Neutrophil (primary cell): ENCODE results near the gene RNF130.
"Not testable (repeated sequence)": the region's sequence is repeated elsewhere in the genome, so short reads cannot be mapped to it uniquely, and the experiment has no call there.

Experiments used
- H3K27ac ChIP-seq: fragments of 200-600 bp; sonication (generic); 2 replicates; pipeline ENCODE4 v1.5.1; 2016; ENCODE audit warnings: mild to moderate bottlenecking, moderate library complexity
- H3K27me3 ChIP-seq: fragments of 200-600 bp; sonication (generic); 2 replicates; pipeline ENCODE4 v1.6.0; 2016; ENCODE audit warnings: mild to moderate bottlenecking
- H3K36me3 ChIP-seq: fragments of 200-600 bp; sonication (generic); 2 replicates; pipeline ENCODE4 v1.5.1; 2017
- H3K4me1 ChIP-seq, 2 experiments: fragments of 200-600 bp in 1 of 2; sonication (generic) in 1 of 2; 1 replicate in 1 of 2; 2 replicates in 1 of 2; pipeline versions ENCODE4 v1.5.1 to v1.6.1; 2013 to 2016; ENCODE audit warnings: low read depth in 1 of 2, low read length in 1 of 2, mild to moderate bottlenecking in 1 of 2, moderate library complexity in 1 of 2; ENCODE audit not compliant: control insufficient read depth in 1 of 2, insufficient read depth in 1 of 2
- H3K4me3 ChIP-seq, 2 experiments: fragments of 200-600 bp in 1 of 2; sonication (generic) in 1 of 2; 1 replicate in 1 of 2; 2 replicates in 1 of 2; pipeline ENCODE4 v1.5.1; 2013 to 2016; ENCODE audit warnings: low read depth in 1 of 2, low read length in 1 of 2, mild to moderate bottlenecking in 1 of 2, moderate library complexity in 1 of 2
- H3K9me3 ChIP-seq: fragments of 200-600 bp; sonication (generic); 2 replicates; pipeline ENCODE4 v1.5.1; 2016
- CTCF ChIP-seq: fragments of 200-600 bp; sonication (generic); IDR thresholded peaks from 2 replicates; pipeline ENCODE4 v1.5.1; 2016; ENCODE audit warnings: antibody characterized with exemption

Gene RNF130

GRCh38 chr5:180003127-180003526 lies 68.4 kb downstream of the RNF130 start:
- Histone ChIP-seq H3K4me1 (no peaks in the 10 kb centered on the region), H3K27me3 (no peaks in the 10 kb centered on the region), H3K36me3 (peaks cover 23% of the 10 kb centered on the region), H3K27ac (no peak overlapping the region), H3K4me3 (no peak overlapping the region), H3K9me3 (no peaks in the 10 kb centered on the region)
- TF ChIP-seq CTCF = no peak

GRCh38 chr5:180001742-180002141 lies 69.8 kb downstream of the RNF130 start:
- no peak for TF ChIP-seq CTCF
- peaks cover 23% of the 10 kb centered on the region for H3K36me3 ChIP-seq
- no peaks in the 10 kb centered on the region for H3K9me3 ChIP-seq
- H3K4me1 ChIP-seq = no peaks in the 10 kb centered on the region
- H3K27me3 ChIP-seq = no peaks in the 10 kb centered on the region
- H3K4me3 ChIP-seq = no peak overlapping the region
- H3K27ac ChIP-seq = no peak overlapping the region

GRCh38 chr5:180001136-180001535 lies 70.4 kb downstream of the RNF130 start:
- H3K36me3 ChIP-seq = peaks cover 23% of the 10 kb centered on the region
- H3K27ac ChIP-seq = peak overlapping the region; percentile 20
- TF ChIP-seq CTCF = no peak
- no peak overlapping the region for H3K4me3 ChIP-seq
- H3K9me3 ChIP-seq = no peaks in the 10 kb centered on the region
- H3K4me1 ChIP-seq = no peaks in the 10 kb centered on the region
- no peaks in the 10 kb centered on the region for H3K27me3 ChIP-seq

GRCh38 chr5:179998485-179998884 lies 73.1 kb downstream of the RNF130 start:
- Histone ChIP-seq H3K27me3 (no peaks in the 10 kb centered on the region), H3K36me3 (peaks cover 23% of the 10 kb centered on the region), H3K27ac (no peak overlapping the region), H3K4me1 (peaks cover 0 to 5% of the 10 kb centered on the region in 2 experiments), H3K4me3 (no peak overlapping the region), H3K9me3 (no peaks in the 10 kb centered on the region)
- no peak for TF ChIP-seq CTCF

DNA sequence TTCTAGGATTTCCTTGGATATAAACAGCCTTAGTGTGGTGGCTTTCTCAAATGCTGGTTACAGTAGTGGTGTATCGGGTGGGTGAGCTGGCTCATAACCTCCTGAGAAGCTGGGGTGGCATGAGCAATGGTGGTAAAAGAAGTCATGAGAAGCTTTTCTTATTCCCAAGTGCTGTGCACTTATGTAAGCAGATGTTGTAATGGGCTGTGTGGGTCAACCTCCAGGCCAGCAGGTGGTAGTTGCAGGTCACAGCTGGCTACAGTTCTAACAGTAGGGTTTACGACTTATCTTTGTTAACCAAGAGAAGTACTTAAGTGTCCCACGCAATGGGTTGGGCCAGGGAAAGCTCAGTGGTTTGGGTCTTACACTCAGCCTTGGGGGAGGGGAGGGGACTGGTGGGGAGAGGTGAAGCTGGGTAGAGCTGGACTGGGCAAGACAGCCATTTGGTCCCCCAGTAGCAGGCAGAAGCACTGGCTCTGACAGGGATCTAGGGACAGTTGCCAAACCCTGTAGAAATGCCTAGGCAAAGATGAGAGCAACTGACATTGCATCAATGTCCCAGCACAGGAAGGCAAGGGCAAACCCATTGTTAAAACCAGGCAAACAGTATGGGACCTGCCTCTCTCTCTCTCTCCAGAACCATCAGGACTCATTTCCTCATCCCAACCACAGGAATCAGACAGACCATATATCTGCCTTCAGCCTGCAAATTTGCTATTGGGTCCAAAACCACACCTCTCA lies 76.8 kb downstream of the RNF130 start:
- H3K4me1 ChIP-seq = peaks cover 0 to 5% of the 10 kb centered on the region in 2 experiments
- no peaks in the 10 kb centered on the region for H3K36me3 ChIP-seq
- H3K4me3 ChIP-seq = no peak overlapping the region
- TF ChIP-seq CTCF = no peak
- H3K9me3 ChIP-seq = no peaks in the 10 kb centered on the region
- no peak overlapping the region for H3K27ac ChIP-seq
- H3K27me3 ChIP-seq = no peaks in the 10 kb centered on the region

- not testable (repeated sequence) for H3K27me3 ChIP-seq, H3K4me3 ChIP-seq, H3K27ac ChIP-seq, H3K4me1 ChIP-seq, H3K36me3 ChIP-seq, H3K9me3 ChIP-seq
These were observed 78.7 kb downstream of the RNF130 start for GRCh38 chr5:179992855-179993254.
